ENCODE results near the gene VILL. TPM values are rescaled to one million over a fixed set of nuclear protein-coding genes. Genes with fewer than 3 reads are reported as not detected.
A peak's percentile ranks its signal among the peaks of the same experiment; 100 is the strongest.

Gene VILL
- total and polyA plus RNA-seq, 2 donors (not counting 3 experiments of a cell fraction or from before 2014, with no cell fraction given) = 9.0 to 10.0 TPM

DNA sequence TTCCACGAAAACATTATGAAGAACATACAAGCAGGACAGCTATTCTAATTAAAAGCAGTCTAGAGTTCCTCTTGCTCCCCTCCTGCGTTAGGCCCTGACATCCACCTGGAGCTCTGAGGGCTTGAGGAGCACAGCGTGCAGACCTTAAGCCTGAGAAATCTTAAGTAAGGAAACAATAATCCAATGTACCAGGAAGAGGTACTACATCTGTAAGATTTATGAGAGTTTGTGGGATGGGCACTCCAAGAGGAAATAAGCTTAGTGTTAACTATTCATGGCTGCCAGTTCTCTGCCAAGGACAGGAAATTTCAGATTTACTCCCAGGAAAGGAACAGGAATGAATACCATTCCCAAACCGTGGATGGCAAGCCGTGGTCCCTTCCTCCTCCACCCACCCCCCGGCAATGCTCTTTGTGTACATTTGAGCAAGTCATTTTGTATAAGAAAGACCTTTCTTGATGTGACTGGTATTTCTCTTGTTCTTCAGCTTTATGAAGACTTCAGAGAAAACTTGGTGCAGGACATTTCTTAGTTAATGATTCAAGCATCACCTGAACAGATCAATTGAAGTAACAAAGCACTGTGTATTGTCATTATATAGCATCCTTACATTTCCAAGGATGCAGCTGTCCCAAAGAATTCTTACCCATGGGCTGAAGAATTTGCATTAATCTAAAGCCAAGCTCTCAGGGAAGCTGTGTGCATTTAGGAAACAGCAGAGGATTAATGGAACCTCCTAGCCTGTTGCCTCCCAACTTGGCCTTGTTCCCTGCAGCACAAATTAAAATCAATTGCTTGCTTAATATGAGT is 28.8 kb upstream of the VILL start:
- Histone ChIP-seq H4K20me1 (replicated peaks; ENCODE audit: control insufficient read depth, extremely low read depth, insufficient read depth, low read length) (no peaks in the 10 kb centered on the region), H3K27me3 (ENCODE audit: control insufficient read depth in 2 of 2, insufficient read depth in 2 of 2, low read length in 2 of 2) (no peaks in the 10 kb centered on the region), H3K9ac (replicated peaks; ENCODE audit: extremely low read depth, insufficient read depth, low read length) (no peak overlapping the region), H3K9me3 (replicated peaks; ENCODE audit: control insufficient read depth, insufficient read depth, low read length) (no peaks in the 10 kb centered on the region), H2AFZ (ENCODE audit: low read depth, low read length) (peak overlapping the region; percentile 17), H3K79me2 (ENCODE audit: control insufficient read depth, insufficient read depth, low read length) (no peaks in the 10 kb centered on the region), H3K9me1 (replicated peaks; ENCODE audit: control insufficient read depth, extremely low read depth, insufficient read depth, low read length) (no peaks in the 10 kb centered on the region), H3K4me1 (ENCODE audit: control insufficient read depth, extremely low read depth, insufficient read depth, low read length) (peaks cover 20% of the 10 kb centered on the region), H3K4me2 (ENCODE audit: insufficient read depth, low read length) (peak overlapping the region; percentile 52), H3K27ac (ENCODE audit: insufficient read depth, low read depth, low read length) (no peak overlapping the region), H3K4me3 (replicated peaks in 1 of 3; ENCODE audit: insufficient read depth in 1 of 3, low read depth in 1 of 3, low read length in 3 of 3) (peak overlapping the region in 1 of 3 experiments; percentile 8), H3K36me3 (ENCODE audit: control insufficient read depth in 2 of 2, extremely low read depth in 1 of 2, insufficient read depth in 2 of 2, low read length in 2 of 2) (no peaks in the 10 kb centered on the region)
- no peak for FAIRE-seq
- no TSS peak for BruUV-seq (replicated peaks)
- TF ChIP-seq MAX (IDR thresholded peaks at IDR 0.05; ENCODE audit: insufficient read depth, insufficient read length) = no peak
- intact Hi-C loops (cut with micrococcal nuclease) = no loop called here
- CTCF ChIA-PET = interaction anchor here (0.7 to 2.8 kb wide), 12 partner anchors 10 to 98 kb away, joined by 3 to 17 read pairs (median 4); no protein-coding TSS in a partner anchor
- POLR2A ChIA-PET = no interaction called here
- dilution Hi-C loops (cut with MboI; ENCODE audit: extremely low pct_ligation_motif_present, low sequenced_read_pairs) = no loop called here
- peak; percentile 61 for DNase-seq (ENCODE audit: low read depth, low spot score)

GRCh38 chr3:37963016-37963415 is 27.6 kb upstream of the VILL start:
- H4K20me1 ChIP-seq (replicated peaks; ENCODE audit: control insufficient read depth, extremely low read depth, insufficient read depth, low read length) = no peaks in the 10 kb centered on the region
- no peak for TF ChIP-seq POLR2A (IDR thresholded peaks at IDR 0.05; ENCODE audit: low read depth, low read length)
- no TSS peak for BruUV-seq (replicated peaks)
- H3K36me3 ChIP-seq (ENCODE audit: control insufficient read depth in 2 of 2, extremely low read depth in 1 of 2, insufficient read depth in 2 of 2, low read length in 2 of 2) = no peaks in the 10 kb centered on the region
- FAIRE-seq (no peak), DNase-seq (ENCODE audit: low read depth, low spot score) (no peak)
- no peak overlapping the region for H3K4me3 ChIP-seq (replicated peaks in 1 of 3; ENCODE audit: insufficient read depth in 1 of 3, low read depth in 1 of 3, low read length in 3 of 3)
- H3K9me3 ChIP-seq (replicated peaks; ENCODE audit: control insufficient read depth, insufficient read depth, low read length) = no peaks in the 10 kb centered on the region
- no peaks in the 10 kb centered on the region for H3K9me1 ChIP-seq (replicated peaks; ENCODE audit: control insufficient read depth, extremely low read depth, insufficient read depth, low read length)
- no peak overlapping the region for H3K27ac ChIP-seq (ENCODE audit: insufficient read depth, low read depth, low read length)
- intact Hi-C loops (cut with micrococcal nuclease) (no loop called here), dilution Hi-C loops (cut with MboI; ENCODE audit: extremely low pct_ligation_motif_present, low sequenced_read_pairs) (no loop called here)
- POLR2A ChIA-PET = no interaction called here
- CTCF ChIA-PET = interaction anchor here (2.8 kb wide), 1 partner anchor 12 kb away, joined by 17 read pairs; no protein-coding TSS in a partner anchor
- no peak overlapping the region for H3K4me2 ChIP-seq (ENCODE audit: insufficient read depth, low read length)
- no peak overlapping the region for H2AFZ ChIP-seq (ENCODE audit: low read depth, low read length)
- no peak overlapping the region for H3K9ac ChIP-seq (replicated peaks; ENCODE audit: extremely low read depth, insufficient read depth, low read length)
- H3K4me1 ChIP-seq (ENCODE audit: control insufficient read depth, extremely low read depth, insufficient read depth, low read length) = peaks cover 11% of the 10 kb centered on the region
- no peaks in the 10 kb centered on the region for H3K79me2 ChIP-seq (ENCODE audit: control insufficient read depth, insufficient read depth, low read length)
- no peaks in the 10 kb centered on the region for H3K27me3 ChIP-seq (ENCODE audit: control insufficient read depth in 2 of 2, insufficient read depth in 2 of 2, low read length in 2 of 2)
